WTC11 (cell line): Measurements from ENCODE around the gene LRTM2. TPM values are rescaled to one million over a fixed set of nuclear protein-coding genes. Genes with fewer than 3 reads are reported as not detected.

Experiments
- ATAC-seq: fragments of 200-7000 bp; cut with Tn5 transposase; 2 replicates; pipeline ENCODE4 v1.10.0; 2021; ENCODE audit warnings: mild to moderate bottlenecking, moderate library complexity
- CTCF ChIA-PET: fragments of 300-600 bp; sonication (Branson Sonifier 250); formaldehyde crosslinking; loops from one replicate; lab custom pipeline; 2021; ENCODE audit warnings: antibody characterized with exemption; lab: Charles Lee
- POLR2A ChIA-PET: fragments of 350-600 bp; sonication (Branson Sonifier 250); formaldehyde crosslinking; loops from one replicate; lab custom pipeline; 2021; ENCODE audit warnings: antibody characterized with exemption; lab: Charles Lee
- DNase-seq: peaks from one replicate; pipeline ENCODE4 v3.0.0; 2021; ENCODE audit warnings: low spot score
- H3K27ac Mint-ChIP-seq: 2 replicates; pipeline ENCODE4 v1.8.0; 2021; ENCODE audit warnings: mixed read lengths
- H3K27me3 Mint-ChIP-seq: 2 replicates; pipeline ENCODE4 v1.8.0; 2021; ENCODE audit warnings: low read depth, mild to moderate bottlenecking, moderate library complexity, mixed read lengths
- H3K36me3 Mint-ChIP-seq: 2 replicates; pipeline ENCODE4 v1.8.0; 2021; ENCODE audit warnings: mixed read lengths
- H3K4me1 Mint-ChIP-seq: 2 replicates; pipeline ENCODE4 v1.8.0; 2022; ENCODE audit warnings: mixed read lengths
- H3K4me3 Mint-ChIP-seq: 2 replicates; pipeline ENCODE4 v1.8.0; 2021; ENCODE audit warnings: mild to moderate bottlenecking, moderate library complexity, mixed read lengths
- H3K9me3 Mint-ChIP-seq: 2 replicates; pipeline ENCODE4 v1.8.0; 2021; ENCODE audit warnings: mixed read lengths
- ARID4B ChIP-seq: sonication (generic); formaldehyde crosslinking; IDR thresholded peaks from 2 replicates; pipeline ENCODE4 v1.8.0; 2023; ENCODE audit warnings: missing genetic modification reagents, mild to moderate bottlenecking, borderline replicate concordance
- CBFB ChIP-seq: sonication (generic); formaldehyde crosslinking; IDR thresholded peaks from 2 replicates; pipeline ENCODE4 v1.8.1; 2022; ENCODE audit warnings: mild to moderate bottlenecking, low read depth, missing genetic modification reagents
- CREM ChIP-seq: sonication (generic); formaldehyde crosslinking; IDR thresholded peaks from 2 replicates; pipeline ENCODE4 v1.8.1; 2022; ENCODE audit warnings: mild to moderate bottlenecking, missing genetic modification reagents, moderate library complexity
- E2F4 ChIP-seq: sonication (generic); formaldehyde crosslinking; IDR thresholded peaks from 2 replicates; pipeline ENCODE4 v1.8.1; 2022; ENCODE audit warnings: low read depth, mild to moderate bottlenecking, moderate library complexity, missing genetic modification reagents, borderline replicate concordance
- GTF2I ChIP-seq: fragments of 250-450 bp; sonication (Bioruptor Pico); conservative IDR thresholded peaks from 2 replicates; pipeline ENCODE4 v1.4.0; 2021; ENCODE audit warnings: mild to moderate bottlenecking
- HMGXB4 ChIP-seq: sonication (generic); formaldehyde crosslinking; IDR thresholded peaks from 2 replicates; pipeline ENCODE4 v1.8.1; 2023; ENCODE audit warnings: mild to moderate bottlenecking, moderate library complexity, missing genetic modification reagents
- NR2C2 ChIP-seq: sonication (generic); formaldehyde crosslinking; IDR thresholded peaks from 2 replicates; pipeline ENCODE4 v1.8.0; 2022; ENCODE audit warnings: mild to moderate bottlenecking, missing genetic modification reagents
- ZNF263 ChIP-seq: sonication (generic); formaldehyde crosslinking; IDR thresholded peaks from 2 replicates; pipeline ENCODE4 v1.8.1; 2022; ENCODE audit warnings: low read depth, mild to moderate bottlenecking, moderate library complexity, missing genetic modification reagents
- ZNF416 ChIP-seq: fragments of 250-450 bp; sonication (Bioruptor Pico); IDR thresholded peaks from 2 replicates; pipeline ENCODE4 v1.9.0; 2021; ENCODE audit warnings: mild to moderate bottlenecking, inconsistent platforms
- total RNA-seq: library from RNA; stranded (reverse); gene quantifications from 3 replicates; pipeline ENCODE4 v1.2.3, GENCODE V29; 2021
- TF ChIP-seq, protein P1 (sequence below): sonication (generic); formaldehyde crosslinking; IDR thresholded peaks from 2 replicates; pipeline ENCODE4 v1.8.0; 2022; ENCODE audit warnings: missing genetic modification reagents
- TF ChIP-seq, protein P2 (sequence below): fragments of 250-450 bp; sonication (Bioruptor Pico); conservative IDR thresholded peaks from 2 replicates; pipeline ENCODE4 v1.9.0; 2021; ENCODE audit warnings: mild to moderate bottlenecking

Gene LRTM2
- total RNA-seq, 1 experiment from 2014 or later: 0.66 TPM

DNA sequence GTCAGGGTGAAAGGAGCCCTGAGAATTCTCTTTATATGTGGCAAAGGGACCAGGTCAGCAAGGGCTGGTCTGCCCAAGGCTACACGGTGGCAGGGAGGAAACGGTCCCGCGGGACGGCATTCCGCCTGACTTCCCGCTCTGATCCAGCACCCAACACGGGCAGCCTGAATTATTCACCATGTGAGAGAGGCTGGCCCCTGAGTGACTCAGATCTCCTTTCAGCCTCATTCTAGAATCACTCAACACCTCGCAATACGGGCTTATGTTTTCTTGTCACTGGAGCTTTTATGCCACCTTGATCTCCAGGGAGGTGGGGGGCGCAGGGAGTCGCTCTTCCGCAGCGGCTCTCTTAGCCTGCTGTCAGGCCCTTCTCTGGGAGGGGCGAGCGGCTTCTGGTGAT, 8.5 kb downstream of the LRTM2 start (continued):
- no peak for TF ChIP-seq ARID4B (CRISPR knock-in tag)

- peaks cover 8% of the 10 kb centered on the region; the same call in 1 of the 2 replicates for H3K27me3 Mint-ChIP-seq
- CTCF ChIA-PET: interaction anchor here (1.3 kb wide), 1 partner anchor 93 kb away, joined by 3 read pairs; no protein-coding TSS in a partner anchor
Measured at GRCh38 chr12:1829306-1829900, 9.0 kb downstream of the LRTM2 start.

More at GRCh38 chr12:1829306-1829900, 9.0 kb downstream of the LRTM2 start:
- H3K27ac Mint-ChIP-seq: no peak overlapping the region
- H3K4me3 Mint-ChIP-seq: no peak overlapping the region
- no peak for DNase-seq
- POLR2A ChIA-PET: no interaction called here
- TF ChIP-seq, protein P1, sequence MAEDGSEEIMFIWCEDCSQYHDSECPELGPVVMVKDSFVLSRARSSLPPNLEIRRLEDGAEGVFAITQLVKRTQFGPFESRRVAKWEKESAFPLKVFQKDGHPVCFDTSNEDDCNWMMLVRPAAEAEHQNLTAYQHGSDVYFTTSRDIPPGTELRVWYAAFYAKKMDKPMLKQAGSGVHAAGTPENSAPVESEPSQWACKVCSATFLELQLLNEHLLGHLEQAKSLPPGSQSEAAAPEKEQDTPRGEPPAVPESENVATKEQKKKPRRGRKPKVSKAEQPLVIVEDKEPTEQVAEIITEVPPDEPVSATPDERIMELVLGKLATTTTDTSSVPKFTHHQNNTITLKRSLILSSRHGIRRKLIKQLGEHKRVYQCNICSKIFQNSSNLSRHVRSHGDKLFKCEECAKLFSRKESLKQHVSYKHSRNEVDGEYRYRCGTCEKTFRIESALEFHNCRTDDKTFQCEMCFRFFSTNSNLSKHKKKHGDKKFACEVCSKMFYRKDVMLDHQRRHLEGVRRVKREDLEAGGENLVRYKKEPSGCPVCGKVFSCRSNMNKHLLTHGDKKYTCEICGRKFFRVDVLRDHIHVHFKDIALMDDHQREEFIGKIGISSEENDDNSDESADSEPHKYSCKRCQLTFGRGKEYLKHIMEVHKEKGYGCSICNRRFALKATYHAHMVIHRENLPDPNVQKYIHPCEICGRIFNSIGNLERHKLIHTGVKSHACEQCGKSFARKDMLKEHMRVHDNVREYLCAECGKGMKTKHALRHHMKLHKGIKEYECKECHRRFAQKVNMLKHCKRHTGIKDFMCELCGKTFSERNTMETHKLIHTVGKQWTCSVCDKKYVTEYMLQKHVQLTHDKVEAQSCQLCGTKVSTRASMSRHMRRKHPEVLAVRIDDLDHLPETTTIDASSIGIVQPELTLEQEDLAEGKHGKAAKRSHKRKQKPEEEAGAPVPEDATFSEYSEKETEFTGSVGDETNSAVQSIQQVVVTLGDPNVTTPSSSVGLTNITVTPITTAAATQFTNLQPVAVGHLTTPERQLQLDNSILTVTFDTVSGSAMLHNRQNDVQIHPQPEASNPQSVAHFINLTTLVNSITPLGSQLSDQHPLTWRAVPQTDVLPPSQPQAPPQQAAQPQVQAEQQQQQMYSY (CRISPR knock-in tag): no peak
- TF ChIP-seq GTF2I (no peak), ZNF416 (no peak), E2F4 (CRISPR knock-in tag) (no peak), CREM (no peak), NR2C2 (CRISPR knock-in tag) (no peak), CBFB (CRISPR knock-in tag) (no peak), ZNF263 (no peak), HMGXB4 (CRISPR knock-in tag) (no peak)
- TF ChIP-seq, protein P2, sequence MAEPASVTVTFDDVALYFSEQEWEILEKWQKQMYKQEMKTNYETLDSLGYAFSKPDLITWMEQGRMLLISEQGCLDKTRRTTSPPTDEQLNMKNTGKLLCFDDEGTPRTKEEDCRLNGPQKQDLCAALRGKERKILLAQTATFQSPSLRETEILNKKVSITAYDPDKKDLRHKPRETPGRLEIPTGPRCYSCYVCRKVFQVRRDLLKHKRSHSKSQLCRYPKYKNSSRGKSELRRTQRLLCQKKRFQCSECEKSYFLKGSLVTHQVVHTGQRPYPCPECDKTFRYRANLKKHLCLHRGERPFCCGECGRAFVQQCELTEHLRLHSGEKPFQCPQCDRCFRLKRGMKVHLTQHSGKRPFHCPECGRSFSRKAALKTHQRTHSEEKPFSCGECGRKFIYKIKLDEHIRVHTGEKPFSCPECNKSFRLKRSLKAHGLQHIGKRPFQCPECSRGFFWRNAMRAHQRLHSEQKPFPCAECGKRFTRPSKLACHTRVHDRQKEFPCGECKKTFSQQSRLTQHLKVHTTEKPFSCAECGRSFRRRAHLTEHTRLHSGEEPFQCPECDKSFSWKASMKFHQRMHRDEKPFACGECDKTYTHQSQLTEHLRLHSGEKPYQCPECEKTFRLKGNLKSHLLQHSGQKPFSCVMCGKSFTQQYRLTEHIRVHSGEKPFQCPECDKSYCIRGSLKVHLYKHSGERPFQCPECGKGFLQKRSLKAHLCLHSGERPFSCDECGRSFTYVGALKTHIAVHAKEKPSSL: no peak
- H3K36me3 Mint-ChIP-seq: no peaks in the 10 kb centered on the region
- ATAC-seq: no peak
- H3K9me3 Mint-ChIP-seq: no peaks in the 10 kb centered on the region
- peaks cover 6% of the 10 kb centered on the region for H3K4me1 Mint-ChIP-seq
